GM12878 (cell line): ENCODE data around the gene MS4A14. TPM values are rescaled to one million over a fixed set of nuclear protein-coding genes. Genes with fewer than 3 reads are reported as not detected.
A peak's percentile ranks its signal among the peaks of the same experiment; 100 is the strongest.

Experiments
- CREM ChIP-seq: IDR thresholded peaks from 2 replicates; pipeline ENCODE4 v1.6.1; 2014; ENCODE audit warnings: antibody characterized with exemption, low read depth
- DPF2 ChIP-seq: fragments of 450-650 bp; IDR thresholded peaks from 2 replicates; pipeline ENCODE4 v1.6.1; 2017; ENCODE audit warnings: mild to moderate bottlenecking
- EP300 ChIP-seq, 2 experiments: fragments of 150-350 bp in 1 of 2; IDR thresholded peaks; 2 replicates each; pipeline ENCODE4 v1.6.1; 2011 to 2012; ENCODE audit warnings: low read depth in 2 of 2, low read length in 2 of 2, borderline replicate concordance in 1 of 2, improper control_type of control experiment in 1 of 2, inconsistent platforms in 1 of 2; ENCODE audit not compliant: control insufficient read depth in 1 of 2
- ETV6 ChIP-seq, 2 experiments: fragments of 450-650 bp in 1 of 2; IDR thresholded peaks in 1 of 2; conservative IDR thresholded peaks in 1 of 2; 2 replicates each; pipeline ENCODE4 v1.6.1; 2014; ENCODE audit warnings: antibody characterized with exemption in 1 of 2, borderline replicate concordance in 1 of 2, low read depth in 1 of 2, mild to moderate bottlenecking in 1 of 2, moderate library complexity in 1 of 2
- GABPA ChIP-seq: IDR thresholded peaks from 2 replicates; pipeline ENCODE4 v1.6.1; 2014; ENCODE audit warnings: antibody characterized with exemption, low read depth, mild to moderate bottlenecking, inconsistent platforms
- MEF2B ChIP-seq: fragments of 450-650 bp; IDR thresholded peaks from 2 replicates; pipeline ENCODE4 v1.6.1; 2018; ENCODE audit warnings: mild to moderate bottlenecking, moderate library complexity; ENCODE audit not compliant: partially characterized antibody, poor library complexity, severe bottlenecking
- MXI1 ChIP-seq: fragments of 150-350 bp; IDR thresholded peaks from 2 replicates; pipeline ENCODE4 v1.6.1; 2011; ENCODE audit warnings: low read depth, mild to moderate bottlenecking, inconsistent platforms, low read length, improper control_type of control experiment
- PAX5 ChIP-seq: IDR thresholded peaks from 2 replicates; pipeline ENCODE4 v1.6.1; 2011; ENCODE audit warnings: low read depth, low read length, borderline replicate concordance
- RUNX3 ChIP-seq: IDR thresholded peaks from 2 replicates; pipeline ENCODE4 v1.6.1; 2012; ENCODE audit warnings: low read length, inconsistent platforms
- TAF1 ChIP-seq: IDR thresholded peaks from 2 replicates; pipeline ENCODE4 v1.6.1; 2011; ENCODE audit warnings: mild to moderate bottlenecking, low read depth, low read length, borderline replicate concordance
- ZBTB11 ChIP-seq: fragments of 450-650 bp; formaldehyde crosslinking; IDR thresholded peaks from 2 replicates; pipeline ENCODE4 v1.5.0; 2022; ENCODE audit warnings: mild to moderate bottlenecking, missing genetic modification characterization
- polyA plus RNA-seq, 11 experiments: library from polyadenylated mRNA; depleted of rRNA in 4 of 11; unstranded in 6 of 11; stranded (reverse) in 5 of 11; fragments of >200 nt; fragmentation: Nextera tagmentation in 4 of 11; fragmentation: Illumina TruSeq in 1 of 11; extraction: Ambion mirVana in 4 of 11; extraction: Trizol in 1 of 11; gene quantifications; 1 replicate in 1 of 11; 2 replicates in 10 of 11; pipeline versions ENCODE4 v1.2.1 to v1.2.3, GENCODE V29; 2011 to 2016; ENCODE audit warnings: inconsistent platforms in 2 of 11, missing spikeins in 2 of 11, low read depth in 1 of 11
- total RNA-seq, 4 experiments: library from RNA; depleted of rRNA in 3 of 4; stranded (reverse); fragments of >200 nt in 3 of 4; fragmentation: Illumina TruSeq in 1 of 4; extraction: Trizol in 1 of 4; gene quantifications; 2 replicates each; pipeline versions ENCODE4 v1.2.1 to v1.2.3, GENCODE V29; 2013 to 2021
- TF ChIP-seq, protein P1 (sequence below): fragments of 450-650 bp; IDR thresholded peaks from 2 replicates; pipeline ENCODE4 v1.6.1; 2017; ENCODE audit warnings: mild to moderate bottlenecking, low read depth, inconsistent platforms; ENCODE audit not compliant: poor library complexity, severe bottlenecking
- TF ChIP-seq, protein P2 (sequence below): fragments of 450-650 bp; conservative IDR thresholded peaks from 2 replicates; pipeline ENCODE4 v1.6.1; 2017; ENCODE audit warnings: mild to moderate bottlenecking, moderate library complexity
- TF ChIP-seq, protein P3 (sequence below): fragments of 450-650 bp; IDR thresholded peaks from 2 replicates; pipeline ENCODE4 v1.6.1; 2017; ENCODE audit warnings: antibody characterized with exemption, mild to moderate bottlenecking, moderate library complexity
- TF ChIP-seq, protein P4 (sequence below): fragments of 450-650 bp; IDR thresholded peaks from 2 replicates; pipeline ENCODE4 v1.6.1; 2018; ENCODE audit warnings: borderline replicate concordance, mild to moderate bottlenecking; ENCODE audit not compliant: partially characterized antibody

MS4A14 gene
- total and polyA plus RNA-seq, 10 of the 15 experiments (the other 5 are each of a cell fraction or from before 2014, with no cell fraction given): 0.13 to 1.0 (median 0.63) TPM; not detected in 1

GRCh38 chr11:60378354-60378753, 17.9 kb upstream of the MS4A14 start, which contains the start of gene MS4A7 (continued):
- TF ChIP-seq ETV6 (conservative IDR thresholded peaks at IDR 0.05 in 1 of 2, IDR thresholded peaks at IDR 0.05 in 1 of 2; ENCODE audit: borderline replicate concordance in 1 of 2, low read depth in 1 of 2): peak in 1 of 2 experiments; percentile 75; a peak in 2 of 4 replicates
- peak; percentile 97 for TF ChIP-seq PAX5
- TF ChIP-seq EP300 (IDR thresholded peaks at IDR 0.05; ENCODE audit: borderline replicate concordance in 1 of 2, control insufficient read depth in 1 of 2, low read depth in 2 of 2, low read length in 2 of 2): peak; percentile 27 to 49; a peak in 2 of 4 replicates
- peak; percentile 19; the same call in 1 of the 2 replicates for TF ChIP-seq DPF2
- TF ChIP-seq MEF2B: peak; percentile 77
- TF ChIP-seq CREM: peak; percentile 41; the same call in 1 of the 2 replicates
- TF ChIP-seq, protein P1, sequence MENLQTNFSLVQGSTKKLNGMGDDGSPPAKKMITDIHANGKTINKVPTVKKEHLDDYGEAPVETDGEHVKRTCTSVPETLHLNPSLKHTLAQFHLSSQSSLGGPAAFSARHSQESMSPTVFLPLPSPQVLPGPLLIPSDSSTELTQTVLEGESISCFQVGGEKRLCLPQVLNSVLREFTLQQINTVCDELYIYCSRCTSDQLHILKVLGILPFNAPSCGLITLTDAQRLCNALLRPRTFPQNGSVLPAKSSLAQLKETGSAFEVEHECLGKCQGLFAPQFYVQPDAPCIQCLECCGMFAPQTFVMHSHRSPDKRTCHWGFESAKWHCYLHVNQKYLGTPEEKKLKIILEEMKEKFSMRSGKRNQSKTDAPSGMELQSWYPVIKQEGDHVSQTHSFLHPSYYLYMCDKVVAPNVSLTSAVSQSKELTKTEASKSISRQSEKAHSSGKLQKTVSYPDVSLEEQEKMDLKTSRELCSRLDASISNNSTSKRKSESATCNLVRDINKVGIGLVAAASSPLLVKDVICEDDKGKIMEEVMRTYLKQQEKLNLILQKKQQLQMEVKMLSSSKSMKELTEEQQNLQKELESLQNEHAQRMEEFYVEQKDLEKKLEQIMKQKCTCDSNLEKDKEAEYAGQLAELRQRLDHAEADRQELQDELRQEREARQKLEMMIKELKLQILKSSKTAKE: peak; percentile 42
- TF ChIP-seq RUNX3: peak; percentile 68
- TF ChIP-seq, protein P2, sequence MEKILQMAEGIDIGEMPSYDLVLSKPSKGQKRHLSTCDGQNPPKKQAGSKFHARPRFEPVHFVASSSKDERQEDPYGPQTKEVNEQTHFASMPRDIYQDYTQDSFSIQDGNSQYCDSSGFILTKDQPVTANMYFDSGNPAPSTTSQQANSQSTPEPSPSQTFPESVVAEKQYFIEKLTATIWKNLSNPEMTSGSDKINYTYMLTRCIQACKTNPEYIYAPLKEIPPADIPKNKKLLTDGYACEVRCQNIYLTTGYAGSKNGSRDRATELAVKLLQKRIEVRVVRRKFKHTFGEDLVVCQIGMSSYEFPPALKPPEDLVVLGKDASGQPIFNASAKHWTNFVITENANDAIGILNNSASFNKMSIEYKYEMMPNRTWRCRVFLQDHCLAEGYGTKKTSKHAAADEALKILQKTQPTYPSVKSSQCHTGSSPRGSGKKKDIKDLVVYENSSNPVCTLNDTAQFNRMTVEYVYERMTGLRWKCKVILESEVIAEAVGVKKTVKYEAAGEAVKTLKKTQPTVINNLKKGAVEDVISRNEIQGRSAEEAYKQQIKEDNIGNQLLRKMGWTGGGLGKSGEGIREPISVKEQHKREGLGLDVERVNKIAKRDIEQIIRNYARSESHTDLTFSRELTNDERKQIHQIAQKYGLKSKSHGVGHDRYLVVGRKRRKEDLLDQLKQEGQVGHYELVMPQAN: no peak
- TF ChIP-seq, protein P3, sequence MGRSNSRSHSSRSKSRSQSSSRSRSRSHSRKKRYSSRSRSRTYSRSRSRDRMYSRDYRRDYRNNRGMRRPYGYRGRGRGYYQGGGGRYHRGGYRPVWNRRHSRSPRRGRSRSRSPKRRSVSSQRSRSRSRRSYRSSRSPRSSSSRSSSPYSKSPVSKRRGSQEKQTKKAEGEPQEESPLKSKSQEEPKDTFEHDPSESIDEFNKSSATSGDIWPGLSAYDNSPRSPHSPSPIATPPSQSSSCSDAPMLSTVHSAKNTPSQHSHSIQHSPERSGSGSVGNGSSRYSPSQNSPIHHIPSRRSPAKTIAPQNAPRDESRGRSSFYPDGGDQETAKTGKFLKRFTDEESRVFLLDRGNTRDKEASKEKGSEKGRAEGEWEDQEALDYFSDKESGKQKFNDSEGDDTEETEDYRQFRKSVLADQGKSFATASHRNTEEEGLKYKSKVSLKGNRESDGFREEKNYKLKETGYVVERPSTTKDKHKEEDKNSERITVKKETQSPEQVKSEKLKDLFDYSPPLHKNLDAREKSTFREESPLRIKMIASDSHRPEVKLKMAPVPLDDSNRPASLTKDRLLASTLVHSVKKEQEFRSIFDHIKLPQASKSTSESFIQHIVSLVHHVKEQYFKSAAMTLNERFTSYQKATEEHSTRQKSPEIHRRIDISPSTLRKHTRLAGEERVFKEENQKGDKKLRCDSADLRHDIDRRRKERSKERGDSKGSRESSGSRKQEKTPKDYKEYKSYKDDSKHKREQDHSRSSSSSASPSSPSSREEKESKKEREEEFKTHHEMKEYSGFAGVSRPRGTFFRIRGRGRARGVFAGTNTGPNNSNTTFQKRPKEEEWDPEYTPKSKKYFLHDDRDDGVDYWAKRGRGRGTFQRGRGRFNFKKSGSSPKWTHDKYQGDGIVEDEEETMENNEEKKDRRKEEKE: no peak
- TF ChIP-seq, protein P4, sequence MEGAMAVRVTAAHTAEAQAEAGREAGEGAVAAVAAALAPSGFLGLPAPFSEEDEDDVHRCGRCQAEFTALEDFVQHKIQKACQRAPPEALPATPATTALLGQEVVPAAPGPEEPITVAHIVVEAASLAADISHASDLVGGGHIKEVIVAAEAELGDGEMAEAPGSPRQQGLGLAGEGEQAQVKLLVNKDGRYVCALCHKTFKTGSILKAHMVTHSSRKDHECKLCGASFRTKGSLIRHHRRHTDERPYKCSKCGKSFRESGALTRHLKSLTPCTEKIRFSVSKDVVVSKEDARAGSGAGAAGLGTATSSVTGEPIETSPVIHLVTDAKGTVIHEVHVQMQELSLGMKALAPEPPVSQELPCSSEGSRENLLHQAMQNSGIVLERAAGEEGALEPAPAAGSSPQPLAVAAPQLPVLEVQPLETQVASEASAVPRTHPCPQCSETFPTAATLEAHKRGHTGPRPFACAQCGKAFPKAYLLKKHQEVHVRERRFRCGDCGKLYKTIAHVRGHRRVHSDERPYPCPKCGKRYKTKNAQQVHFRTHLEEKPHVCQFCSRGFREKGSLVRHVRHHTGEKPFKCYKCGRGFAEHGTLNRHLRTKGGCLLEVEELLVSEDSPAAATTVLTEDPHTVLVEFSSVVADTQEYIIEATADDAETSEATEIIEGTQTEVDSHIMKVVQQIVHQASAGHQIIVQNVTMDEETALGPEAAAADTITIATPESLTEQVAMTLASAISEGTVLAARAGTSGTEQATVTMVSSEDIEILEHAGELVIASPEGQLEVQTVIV: no peak
- TF ChIP-seq GABPA: peak; percentile 66
- TF ChIP-seq MXI1: peak; percentile 41; the same call in 1 of the 2 replicates
- 0 out of 2 replicates have a peak, but pooled peaks have one; percentile 48 for TF ChIP-seq TAF1
- TF ChIP-seq ZBTB11 (CRISPR knock-in tag): no peak
